ENCODE results near the gene FNIP2.
A peak's percentile ranks its signal among the peaks of the same experiment; 100 is the strongest.

The FNIP2 gene

DNA sequence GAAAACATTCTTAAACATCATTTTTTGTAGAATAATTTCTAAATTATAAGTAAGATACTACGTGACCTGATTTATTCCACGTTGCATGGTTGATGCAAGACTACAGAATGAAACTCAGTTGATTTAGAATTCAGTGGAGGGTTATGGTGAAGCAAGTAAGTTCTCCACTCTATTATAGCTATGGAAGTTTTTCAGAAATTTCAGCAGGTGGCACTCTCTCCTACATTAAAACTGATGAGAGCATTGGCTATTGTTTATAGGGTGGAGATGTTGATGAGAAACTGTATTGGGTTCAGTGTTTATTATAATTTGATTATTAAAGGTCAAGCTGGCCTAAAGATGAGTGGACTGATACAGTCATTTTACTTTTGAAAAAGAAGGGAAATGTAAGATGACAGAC lies 88.0 kb downstream of the FNIP2 start:
- no peak for TF ChIP-seq ZFX (IDR thresholded peaks at IDR 0.05; ENCODE audit: borderline replicate concordance)
- TF ChIP-seq, protein P1, sequence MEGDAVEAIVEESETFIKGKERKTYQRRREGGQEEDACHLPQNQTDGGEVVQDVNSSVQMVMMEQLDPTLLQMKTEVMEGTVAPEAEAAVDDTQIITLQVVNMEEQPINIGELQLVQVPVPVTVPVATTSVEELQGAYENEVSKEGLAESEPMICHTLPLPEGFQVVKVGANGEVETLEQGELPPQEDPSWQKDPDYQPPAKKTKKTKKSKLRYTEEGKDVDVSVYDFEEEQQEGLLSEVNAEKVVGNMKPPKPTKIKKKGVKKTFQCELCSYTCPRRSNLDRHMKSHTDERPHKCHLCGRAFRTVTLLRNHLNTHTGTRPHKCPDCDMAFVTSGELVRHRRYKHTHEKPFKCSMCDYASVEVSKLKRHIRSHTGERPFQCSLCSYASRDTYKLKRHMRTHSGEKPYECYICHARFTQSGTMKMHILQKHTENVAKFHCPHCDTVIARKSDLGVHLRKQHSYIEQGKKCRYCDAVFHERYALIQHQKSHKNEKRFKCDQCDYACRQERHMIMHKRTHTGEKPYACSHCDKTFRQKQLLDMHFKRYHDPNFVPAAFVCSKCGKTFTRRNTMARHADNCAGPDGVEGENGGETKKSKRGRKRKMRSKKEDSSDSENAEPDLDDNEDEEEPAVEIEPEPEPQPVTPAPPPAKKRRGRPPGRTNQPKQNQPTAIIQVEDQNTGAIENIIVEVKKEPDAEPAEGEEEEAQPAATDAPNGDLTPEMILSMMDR (IDR thresholded peaks at IDR 0.05): peak; percentile 72

DNA sequence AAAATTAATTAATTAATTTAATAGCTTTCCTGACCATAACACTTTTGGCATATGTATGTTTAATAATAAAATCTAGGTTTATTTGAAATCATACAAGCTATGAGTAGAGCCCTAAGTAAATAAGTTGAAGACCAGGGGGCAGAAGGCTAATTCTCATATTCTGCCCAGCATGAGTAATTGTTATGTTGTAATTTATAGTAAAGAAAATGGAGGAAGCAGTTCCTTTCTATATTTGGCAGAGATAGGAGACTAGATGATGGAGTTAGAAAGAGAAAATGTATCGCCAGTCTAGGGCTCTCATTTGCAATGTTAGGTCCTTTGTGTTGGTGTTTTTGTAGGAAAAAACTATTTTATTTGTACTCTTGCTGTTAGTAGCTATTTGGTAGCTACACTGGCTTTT lies 89.1 kb downstream of the FNIP2 start:
- H3K27ac ChIP-seq: no peak overlapping the region
- TF ChIP-seq, protein P1 (IDR thresholded peaks at IDR 0.05): no peak
- no peak for TF ChIP-seq ZFX (IDR thresholded peaks at IDR 0.05; ENCODE audit: borderline replicate concordance)

More for the DNA sequence above, 88.0 kb downstream of the FNIP2 start:
- no peak overlapping the region for H3K27ac ChIP-seq

DNA sequence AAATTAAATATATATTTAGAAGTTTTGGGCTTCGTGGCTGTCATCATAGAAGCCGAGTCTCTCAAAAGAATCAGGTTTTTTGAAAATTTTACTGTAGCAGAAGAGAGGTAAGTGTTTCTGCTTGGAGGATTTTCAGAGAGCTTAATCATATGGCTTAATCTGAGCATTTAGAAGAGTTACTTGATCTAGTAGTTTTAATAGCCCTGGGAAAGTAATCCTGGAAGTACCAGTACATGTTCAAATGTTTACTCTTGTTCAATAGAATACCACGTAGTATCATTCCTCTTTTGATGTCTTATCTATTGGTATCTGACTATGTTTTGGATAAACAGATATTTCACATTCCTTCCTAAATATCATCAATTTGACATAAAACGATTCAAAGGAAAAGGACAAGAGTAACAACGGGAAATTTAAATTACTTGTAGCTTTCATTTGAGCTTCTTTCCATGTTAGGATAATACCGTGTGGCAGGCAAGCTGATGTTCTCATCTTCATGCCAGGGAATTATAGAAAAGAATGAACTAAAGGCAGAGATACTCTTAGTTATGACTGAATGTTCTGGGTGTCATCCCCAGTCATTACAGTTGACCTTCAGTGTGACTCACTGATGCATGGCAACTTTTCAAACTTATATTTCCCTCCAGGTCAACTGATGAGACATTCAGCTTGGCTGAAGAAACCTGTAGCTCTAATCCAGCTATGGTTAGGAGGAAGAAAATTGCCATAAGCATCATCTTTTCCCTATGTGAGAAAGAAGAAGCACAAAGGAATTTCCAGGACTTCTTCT lies 89.8 kb downstream of the FNIP2 start:
- H3K27ac ChIP-seq: no peak overlapping the region
- no peak for TF ChIP-seq ZFX (IDR thresholded peaks at IDR 0.05; ENCODE audit: borderline replicate concordance)
- TF ChIP-seq, protein P1 (IDR thresholded peaks at IDR 0.05): no peak

DNA sequence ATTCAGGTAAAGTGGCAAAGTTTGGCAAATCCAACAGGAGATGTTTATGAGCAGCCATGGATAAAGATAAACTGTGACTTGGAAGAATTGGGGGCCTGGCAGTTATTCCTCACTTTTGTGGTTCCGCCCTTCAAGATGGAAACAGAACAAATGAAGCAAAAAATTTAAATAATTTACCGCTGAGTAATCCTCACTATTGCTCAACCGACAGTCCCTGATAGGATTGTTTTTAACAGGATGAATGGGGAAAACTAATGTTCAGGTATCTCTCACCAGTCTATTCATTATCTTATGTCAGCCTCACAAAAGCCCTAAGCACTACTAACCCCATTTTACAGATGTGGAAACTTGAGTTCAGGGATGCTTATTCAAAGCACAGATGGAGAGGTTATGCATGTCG lies 90.8 kb downstream of the FNIP2 start:
- H3K27ac ChIP-seq: no peak overlapping the region
- TF ChIP-seq, protein P1 (IDR thresholded peaks at IDR 0.05): no peak

DNA sequence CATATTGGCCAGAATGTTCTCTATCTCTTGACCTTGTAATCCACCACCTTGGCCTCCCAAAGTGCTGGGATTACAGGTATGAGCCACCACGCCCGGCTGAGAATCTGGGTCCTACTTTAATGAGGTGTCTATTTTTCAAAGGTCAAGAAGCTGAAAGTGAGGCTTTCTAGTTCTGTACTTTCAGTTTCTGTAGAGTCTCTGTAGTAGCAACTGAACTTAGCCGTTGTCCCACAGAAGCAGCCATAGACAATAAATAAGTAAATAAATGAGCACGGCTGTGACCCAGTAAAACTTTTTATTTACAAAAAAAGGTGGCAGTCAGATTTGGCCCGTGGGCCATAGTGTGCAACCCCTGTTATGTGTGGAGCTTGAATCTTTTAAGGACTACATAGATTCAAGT lies 92.0 kb downstream of the FNIP2 start:
- TF ChIP-seq, protein P1 (IDR thresholded peaks at IDR 0.05): no peak
- TF ChIP-seq ZFX (IDR thresholded peaks at IDR 0.05; ENCODE audit: borderline replicate concordance): no peak
- H3K27ac ChIP-seq: no peak overlapping the region

DNA sequence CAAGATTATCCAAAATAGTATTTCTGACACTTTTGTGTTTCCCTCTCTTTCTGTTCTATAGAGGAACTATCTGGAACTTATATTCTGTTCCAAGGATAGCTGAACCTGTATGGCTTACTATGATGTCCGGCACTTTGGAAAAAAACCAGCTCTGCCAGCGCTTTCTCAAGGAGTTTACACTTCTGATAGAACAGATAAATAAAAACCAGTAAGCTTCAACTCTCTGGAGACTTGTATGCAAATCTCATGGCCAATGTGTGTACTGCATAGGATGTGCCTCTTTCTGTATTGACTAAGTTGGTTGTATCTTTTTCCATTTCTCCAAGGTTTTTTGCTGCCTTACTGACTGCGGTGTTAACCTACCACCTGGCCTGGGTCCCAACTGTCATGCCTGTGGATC lies 92.5 kb downstream of the FNIP2 start:
- no peak overlapping the region for H3K27ac ChIP-seq
- TF ChIP-seq, protein P1 (IDR thresholded peaks at IDR 0.05): no peak
- no peak for TF ChIP-seq ZFX (IDR thresholded peaks at IDR 0.05; ENCODE audit: borderline replicate concordance)

DNA sequence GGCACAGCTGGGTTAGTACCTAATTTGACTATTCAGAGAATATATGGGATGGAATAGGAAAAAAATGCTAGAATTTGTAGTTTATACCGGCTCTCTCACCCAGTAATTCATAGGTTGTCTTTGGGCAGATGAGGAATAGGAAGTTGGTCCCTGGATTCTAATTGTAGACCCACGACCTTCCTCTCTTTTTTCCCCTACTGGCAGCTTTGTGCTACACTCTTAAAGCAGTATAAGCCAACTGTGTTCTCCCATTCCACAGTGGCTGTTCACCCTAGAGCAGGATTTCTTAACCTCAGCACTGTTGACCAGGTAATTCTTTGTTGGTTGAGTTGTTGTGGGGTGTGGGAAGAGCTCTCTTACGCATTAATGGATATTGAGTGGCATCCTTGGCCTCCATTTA lies 92.9 kb downstream of the FNIP2 start:
- no peak overlapping the region for H3K27ac ChIP-seq
- TF ChIP-seq, protein P1 (IDR thresholded peaks at IDR 0.05): no peak
- TF ChIP-seq ZFX (IDR thresholded peaks at IDR 0.05; ENCODE audit: borderline replicate concordance): no peak
